CD4-positive, alpha-beta T cell treated with Interferon alpha-2 for 1 hour (primary cell): ENCODE results near the gene PRDX5.
A peak's percentile ranks its signal among the peaks of the same experiment; 100 is the strongest.

Experiments
- DNase-seq, 2 donors: peaks; one replicate each; pipeline ENCODE4 v3.0.0-alpha.2; 2020 to 2022

PRDX5 gene

GRCh38 chr11:64349404-64349803 is 31.5 kb downstream of the PRDX5 start:
- no peak for DNase-seq

- DNase-seq = no peak
These were observed 33.3 kb downstream of the PRDX5 start for GRCh38 chr11:64351136-64351631.

GRCh38 chr11:64352099-64352994 is 34.4 kb downstream of the PRDX5 start:
- DNase-seq = no peak

- no peak for DNase-seq
These were observed 35.2 kb downstream of the PRDX5 start for GRCh38 chr11:64352995-64353714.

- no peak for DNase-seq
These were observed 36.0 kb downstream of the PRDX5 start for GRCh38 chr11:64353715-64354506.

GRCh38 chr11:64355078-64355940 is 37.4 kb downstream of the PRDX5 start:
- DNase-seq = peak; percentile 31 to 48

- peak; percentile 34 to 40 for DNase-seq
These were observed 38.8 kb downstream of the PRDX5 start for GRCh38 chr11:64356498-64357411.

GRCh38 chr11:64357446-64357845 is 39.5 kb downstream of the PRDX5 start:
- no peak for DNase-seq

- peak in 1 of 2 donors; percentile 33 for DNase-seq
These were observed 40.1 kb downstream of the PRDX5 start for GRCh38 chr11:64357904-64358535.

GRCh38 chr11:64358536-64358906 is 40.6 kb downstream of the PRDX5 start:
- no peak for DNase-seq

GRCh38 chr11:64358907-64359711 is 41.2 kb downstream of the PRDX5 start, which contains the start of gene RPS6KA4:
Gene RPS6KA4, plus strand, starts transcription at chr11:64359162. Its CDS starts 74 bp downstream, at chr11:64359236.
- DNase-seq = peak; percentile 22 to 53

GRCh38 chr11:64359712-64360445 is 42.0 kb downstream of the PRDX5 start:
- peak in 1 of 2 donors; percentile 19 for DNase-seq

GRCh38 chr11:64360448-64360921 is 42.6 kb downstream of the PRDX5 start:
- DNase-seq = no peak

- no peak for DNase-seq
These were observed 43.7 kb downstream of the PRDX5 start for GRCh38 chr11:64361659-64362058.

GRCh38 chr11:64362339-64362738 is 44.4 kb downstream of the PRDX5 start:
- no peak for DNase-seq

- DNase-seq = no peak
These were observed 46.5 kb downstream of the PRDX5 start for GRCh38 chr11:64364435-64364834.

GRCh38 chr11:64364911-64365310 is 47.0 kb downstream of the PRDX5 start:
- no peak for DNase-seq

GRCh38 chr11:64366751-64367150 is 48.8 kb downstream of the PRDX5 start:
- DNase-seq = no peak
